GM23248 (cell line): Measurements from ENCODE around the gene RUFY3. TPM values are rescaled to one million over a fixed set of nuclear protein-coding genes. Genes with fewer than 3 reads are reported as not detected.
A peak's percentile ranks its signal among the peaks of the same experiment; 100 is the strongest.
"Not testable (repeated sequence)": the region's sequence is repeated elsewhere in the genome, so short reads cannot be mapped to it uniquely, and the experiment has no call there.

Source experiments
- DNase-seq: peaks from one replicate; pipeline ENCODE4 v3.0.0-alpha.2; 2015
- H2AFZ ChIP-seq: fragments of 200-600 bp; sonication (generic); 2 replicates; pipeline ENCODE4 v1.6.1; 2016; ENCODE audit warnings: antibody characterized with exemption
- H3F3A ChIP-seq: fragments of 200-600 bp; sonication (generic); 2 replicates; pipeline ENCODE4 v1.6.1; 2016; ENCODE audit warnings: mild to moderate bottlenecking, antibody characterized with exemption, mixed run types; ENCODE audit not compliant: insufficient read depth
- H3K27ac ChIP-seq: fragments of 200-600 bp; sonication (generic); 2 replicates; pipeline ENCODE4 v1.5.1; 2016; ENCODE audit warnings: mild to moderate bottlenecking
- H3K27me3 ChIP-seq: fragments of 200-600 bp; sonication (generic); replicated peaks from 2 replicates; pipeline ENCODE4 v1.6.1; 2016; ENCODE audit warnings: mild to moderate bottlenecking; ENCODE audit not compliant: insufficient read depth
- H3K36me3 ChIP-seq: fragments of 200-600 bp; sonication (generic); 2 replicates; pipeline ENCODE4 v1.6.1; 2016; ENCODE audit warnings: low read depth, mild to moderate bottlenecking
- H3K4me1 ChIP-seq: fragments of 200-600 bp; sonication (generic); 2 replicates; pipeline ENCODE4 v1.6.1; 2016; ENCODE audit warnings: mild to moderate bottlenecking; ENCODE audit not compliant: insufficient read depth
- H3K4me2 ChIP-seq: fragments of 200-600 bp; sonication (generic); one replicate; pipeline ENCODE4 v1.6.1; 2016; ENCODE audit warnings: mild to moderate bottlenecking; ENCODE audit not compliant: unreplicated experiment
- H3K4me3 ChIP-seq: fragments of 200-600 bp; sonication (generic); 2 replicates; pipeline ENCODE4 v1.5.1; 2016; ENCODE audit warnings: mild to moderate bottlenecking
- H3K79me2 ChIP-seq: fragments of 200-600 bp; sonication (generic); 2 replicates; pipeline ENCODE4 v1.6.1; 2016; ENCODE audit warnings: mild to moderate bottlenecking; ENCODE audit not compliant: insufficient read depth
- H3K9ac ChIP-seq: fragments of 200-600 bp; sonication (generic); 2 replicates; pipeline ENCODE4 v1.6.1; 2016; ENCODE audit warnings: mild to moderate bottlenecking
- H3K9me2 ChIP-seq: fragments of 200-600 bp; sonication (generic); 2 replicates; pipeline ENCODE4 v1.6.1; 2016; ENCODE audit warnings: mixed run types, mild to moderate bottlenecking, moderate library complexity; ENCODE audit not compliant: insufficient read depth
- H3K9me3 ChIP-seq: fragments of 200-600 bp; sonication (generic); one replicate; pipeline ENCODE4 v1.6.1; 2017; ENCODE audit warnings: low read depth
- H4K20me1 ChIP-seq: fragments of 200-600 bp; sonication (generic); 2 replicates; pipeline ENCODE4 v1.6.0; 2016; ENCODE audit not compliant: insufficient read depth
- EZH2 ChIP-seq: fragments of 200-600 bp; sonication (generic); IDR thresholded peaks from 2 replicates; pipeline ENCODE4 v1.6.1; 2018; ENCODE audit warnings: antibody characterized with exemption, mild to moderate bottlenecking; ENCODE audit not compliant: insufficient read depth, poor library complexity, severe bottlenecking
- EZH2phosphoT487 ChIP-seq: fragments of 200-600 bp; sonication (generic); IDR thresholded peaks from 2 replicates; pipeline ENCODE4 v1.6.1; 2018; ENCODE audit warnings: antibody characterized with exemption, moderate library complexity, mild to moderate bottlenecking, low read depth; ENCODE audit not compliant: insufficient read depth
- WGBS, 2 experiments: methylation state at CpG; one replicate each; pipeline ENCODE4 v1.1.6; 2015 to 2017; ENCODE audit warnings: low lambda C conversion rate in 2 of 2, low coverage in 1 of 2; ENCODE audit errors: missing lambda C conversion rate in 2 of 2; 5-methylcytosine and 5-hydroxymethylcytosine counted together
- in situ Hi-C: fragments of 300-500 bp; cut with MboI; formaldehyde crosslinking; loops from 2 replicates; pipeline ENCODE4 v1.15.0; 2020
- polyA plus RNA-seq: library from polyadenylated mRNA; unstranded; fragments of >200 nt; fragmentation: Nextera tagmentation; extraction: Ambion mirVana; gene quantifications from 2 replicates; pipeline ENCODE4 v1.2.1, GENCODE V29; 2016
- total RNA-seq: library from RNA; depleted of rRNA; stranded (reverse); fragments of >200 nt; shearing (Covaris generic); gene quantifications from 2 replicates; pipeline ENCODE4 v1.2.3, GENCODE V29; 2014

The RUFY3 gene
- total and polyA plus RNA-seq, 2 experiments from 2014 or later, result 13.5 to 24.0 TPM

DNA sequence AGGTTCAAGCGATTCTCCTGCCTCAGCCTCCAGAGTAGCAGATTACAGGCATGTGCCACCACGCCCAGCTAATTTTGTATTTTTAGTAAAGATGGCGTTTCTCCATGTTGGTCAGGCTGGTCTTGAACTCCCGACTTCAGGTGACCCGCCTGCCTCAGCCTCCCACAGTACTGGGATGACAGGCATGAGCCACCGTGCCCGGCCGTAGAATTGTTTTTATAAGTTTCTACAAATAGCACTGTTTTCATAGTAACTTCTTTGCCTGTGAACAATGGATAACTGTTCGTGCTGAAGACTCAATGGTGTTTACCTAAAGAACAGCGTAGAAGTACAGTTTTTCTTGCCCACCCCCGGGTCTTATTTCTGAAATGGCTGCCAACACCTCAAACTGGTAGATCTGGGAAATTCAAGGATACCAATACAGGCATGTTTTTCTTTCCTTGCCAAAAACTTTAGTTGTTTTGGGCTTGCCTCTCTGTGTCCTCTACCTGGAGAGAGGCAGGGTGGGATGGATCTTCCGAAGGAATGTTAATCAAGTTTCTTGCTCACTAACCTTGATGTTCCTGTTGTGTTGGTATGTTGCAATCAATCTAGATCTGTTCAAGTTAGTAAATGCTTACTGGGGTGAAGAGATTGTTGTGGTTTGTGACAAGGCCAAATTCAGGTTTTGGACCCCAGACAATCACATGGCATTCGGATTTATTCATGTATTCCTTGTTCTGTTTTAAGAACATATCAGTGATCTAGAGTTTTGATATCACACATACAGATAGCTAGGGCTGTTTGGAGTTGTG lies 2.8 kb upstream of the RUFY3 start:
- WGBS, 2 experiments, result 97 to 98% methylated on average over 13 of the region's 13 CpGs
- peaks cover 91% of the 10 kb centered on the region for H3K79me2 ChIP-seq
- H3K9ac ChIP-seq, result no peak overlapping the region
- in situ Hi-C loops, result no loop called here
- no peak for DNase-seq
- H3K4me2 ChIP-seq, result no peak overlapping the region
- no peak overlapping the region for H2AFZ ChIP-seq
- H3K4me1 ChIP-seq, result peaks cover 13% of the 10 kb centered on the region; the same call in 1 of the 2 replicates
- H3K27me3 ChIP-seq, result no peaks in the 10 kb centered on the region
- no peaks in the 10 kb centered on the region for H3K9me3 ChIP-seq
- H3K36me3 ChIP-seq, result no peaks in the 10 kb centered on the region
- no peak overlapping the region for H3K27ac ChIP-seq
- H3K9me2 ChIP-seq, result no peaks in the 10 kb centered on the region
- H3K4me3 ChIP-seq, result no peak overlapping the region
- no peaks in the 10 kb centered on the region for H4K20me1 ChIP-seq
- TF ChIP-seq EZH2 (no peak), EZH2phosphoT487 (no peak)
- H3F3A ChIP-seq, result peaks cover 9% of the 10 kb centered on the region

DNA sequence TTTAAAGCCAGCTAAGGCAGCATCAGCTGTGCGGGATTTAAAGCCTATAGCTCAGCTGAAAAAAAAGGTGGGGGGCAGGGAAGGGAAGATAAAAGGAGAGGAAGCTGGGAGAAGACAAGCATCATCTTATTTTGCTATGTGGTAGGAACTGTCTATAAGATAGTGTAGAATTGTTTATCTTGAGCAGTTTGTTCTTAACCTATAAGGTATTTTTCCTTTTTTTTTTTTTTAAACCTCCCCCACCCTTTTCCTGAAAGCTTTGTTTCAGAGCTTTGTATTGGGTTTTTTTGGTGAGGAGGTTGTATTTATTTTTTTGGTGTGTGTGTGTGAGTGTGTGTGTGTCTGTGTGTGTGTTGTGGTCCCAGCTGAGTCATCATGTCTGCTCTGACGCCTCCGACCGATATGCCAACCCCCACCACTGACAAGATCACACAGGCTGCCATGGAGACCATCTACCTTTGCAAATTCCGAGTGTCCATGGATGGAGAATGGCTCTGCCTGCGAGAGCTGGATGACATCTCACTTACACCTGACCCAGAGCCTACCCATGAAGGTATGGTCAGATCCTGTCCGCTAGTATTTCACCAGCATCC lies 531 bp downstream of the RUFY3 start:
- no peaks in the 10 kb centered on the region for H4K20me1 ChIP-seq
- WGBS, 2 experiments, result 71 to 76% methylated on average over 5 to 7 of the region's 7 CpGs
- no peaks in the 10 kb centered on the region for H3K36me3 ChIP-seq
- H3K79me2 ChIP-seq, result peaks cover 91% of the 10 kb centered on the region
- H3K9ac ChIP-seq, result peak overlapping the region; percentile 87
- DNase-seq, result peak; percentile 69
- H3K27ac ChIP-seq, result peak overlapping the region; percentile 91
- peaks cover 16% of the 10 kb centered on the region; the same call in 1 of the 2 replicates for H3K4me1 ChIP-seq
- H2AFZ ChIP-seq, result peak overlapping the region; percentile 64
- H3K27me3 ChIP-seq, result no peaks in the 10 kb centered on the region
- in situ Hi-C loops, result no loop called here
- H3K4me2 ChIP-seq, result peak overlapping the region; percentile 89
- no peaks in the 10 kb centered on the region for H3K9me2 ChIP-seq
- H3K9me3 ChIP-seq, result no peaks in the 10 kb centered on the region
- H3K4me3 ChIP-seq, result peak overlapping the region; percentile 75
- H3F3A ChIP-seq, result peaks cover 9% of the 10 kb centered on the region
- TF ChIP-seq EZH2phosphoT487 (no peak), EZH2 (no peak)

DNA sequence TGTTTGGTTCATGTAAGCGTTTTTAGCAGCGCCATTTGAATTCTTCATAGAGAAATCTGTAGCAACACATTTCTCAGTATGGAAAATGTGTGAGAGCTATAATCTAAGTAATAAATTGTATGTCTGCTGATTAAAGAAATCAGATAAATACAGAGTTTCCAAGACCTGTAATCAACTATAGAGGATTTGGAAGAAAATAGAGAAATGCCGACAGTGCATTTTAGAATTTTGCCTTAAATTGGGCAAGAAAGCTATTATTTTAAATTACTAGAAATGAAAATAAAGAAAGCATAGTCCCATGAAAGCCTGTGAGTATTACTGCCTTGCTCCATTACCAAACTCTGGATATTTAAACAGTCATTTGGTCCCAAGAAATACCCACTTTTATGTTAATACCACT lies 2.7 kb downstream of the RUFY3 start:
- Histone ChIP-seq H3K9me2 (no peaks in the 10 kb centered on the region), H3K9me3 (no peaks in the 10 kb centered on the region), H4K20me1 (no peaks in the 10 kb centered on the region; the same call in 1 of the 2 replicates), H3K36me3 (no peaks in the 10 kb centered on the region), H3K4me1 (peaks cover 16% of the 10 kb centered on the region; the same call in 1 of the 2 replicates), H3K9ac (no peak overlapping the region), H3K79me2 (peaks cover 94% of the 10 kb centered on the region), H3K27ac (no peak overlapping the region), H3K4me3 (no peak overlapping the region), H2AFZ (no peak overlapping the region), H3K27me3 (no peaks in the 10 kb centered on the region), H3K4me2 (peak overlapping the region; percentile 89), H3F3A (peaks cover 9% of the 10 kb centered on the region)
- 94 to 99% methylated on average over 3 of the region's 3 CpGs for WGBS, 2 experiments
- no peak for TF ChIP-seq EZH2
- no peak for TF ChIP-seq EZH2phosphoT487
- no peak for DNase-seq
- in situ Hi-C loops, result no loop called here

DNA sequence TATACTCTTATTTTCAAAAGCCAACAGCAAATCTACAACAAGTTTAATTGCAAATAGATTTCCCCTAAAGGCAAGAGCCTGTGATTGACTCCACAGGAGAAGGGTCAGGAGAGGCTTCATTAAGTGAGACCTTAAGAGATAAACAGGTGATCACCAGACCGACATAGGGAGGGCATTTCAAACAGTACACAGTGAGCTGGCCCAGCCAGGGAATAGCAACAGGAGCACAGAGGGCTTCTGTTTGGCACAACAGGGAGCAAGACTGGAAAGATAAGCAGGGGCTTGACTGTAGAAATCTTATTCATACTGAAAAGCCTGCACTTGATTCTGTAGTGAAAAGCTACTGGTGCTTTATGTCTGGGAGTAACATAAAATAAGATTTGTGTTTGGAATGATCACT lies 3.9 kb downstream of the RUFY3 start:
- no peaks in the 10 kb centered on the region for H3K36me3 ChIP-seq
- no peak for DNase-seq
- WGBS, 2 experiments, result 74 to 75% methylated on average over 1 of the region's 1 CpG
- H3K79me2 ChIP-seq, result peaks cover 94% of the 10 kb centered on the region
- no peaks in the 10 kb centered on the region; the same call in 1 of the 2 replicates for H4K20me1 ChIP-seq
- H3K4me1 ChIP-seq, result peaks cover 16% of the 10 kb centered on the region; the same call in 1 of the 2 replicates
- H3K9ac ChIP-seq, result no peak overlapping the region
- no peak overlapping the region for H2AFZ ChIP-seq
- H3K4me3 ChIP-seq, result no peak overlapping the region
- in situ Hi-C loops, result no loop called here
- H3K9me2 ChIP-seq, result no peaks in the 10 kb centered on the region
- H3K27ac ChIP-seq, result no peak overlapping the region
- H3K9me3 ChIP-seq, result no peaks in the 10 kb centered on the region
- H3K4me2 ChIP-seq, result no peak overlapping the region
- peaks cover 9% of the 10 kb centered on the region for H3F3A ChIP-seq
- H3K27me3 ChIP-seq, result no peaks in the 10 kb centered on the region
- TF ChIP-seq EZH2 (no peak), EZH2phosphoT487 (no peak)

DNA sequence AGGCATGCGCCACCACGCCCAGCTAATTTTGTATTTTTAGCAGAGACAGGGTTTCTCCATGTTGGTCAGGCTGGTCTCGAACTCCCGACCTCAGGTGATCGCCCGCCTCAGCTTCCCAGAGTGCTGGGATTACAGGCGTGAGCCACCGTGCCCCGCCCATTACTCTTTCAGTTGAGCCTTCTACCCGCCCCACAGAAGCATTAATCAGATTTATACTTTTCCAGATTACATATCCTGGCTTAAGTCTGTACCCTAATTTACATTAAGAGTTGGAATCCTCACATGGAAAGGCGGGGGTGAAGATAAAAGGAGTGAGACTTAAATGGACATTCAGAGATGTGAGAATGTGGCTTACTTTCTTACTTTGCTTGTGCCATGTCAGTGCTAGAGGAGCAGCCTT lies 4.8 kb downstream of the RUFY3 start:
- in situ Hi-C loops, H3F3A ChIP-seq, H3K9me2 ChIP-seq, H3K9ac ChIP-seq, H3K4me2 ChIP-seq, H3K27me3 ChIP-seq, H3K36me3 ChIP-seq, DNase-seq, H4K20me1 ChIP-seq, H2AFZ ChIP-seq, H3K4me3 ChIP-seq, H3K9me3 ChIP-seq, H3K27ac ChIP-seq: not testable (repeated sequence)
- Histone ChIP-seq H3K79me2 (peaks cover 94% of the 10 kb centered on the region), H3K4me1 (peaks cover 16% of the 10 kb centered on the region; the same call in 1 of the 2 replicates)
- WGBS, 2 experiments, result 97% methylated on average over 11 of the region's 11 CpGs
